Measurements from ENCODE around the gene TOR1A.

TOR1A gene

DNA sequence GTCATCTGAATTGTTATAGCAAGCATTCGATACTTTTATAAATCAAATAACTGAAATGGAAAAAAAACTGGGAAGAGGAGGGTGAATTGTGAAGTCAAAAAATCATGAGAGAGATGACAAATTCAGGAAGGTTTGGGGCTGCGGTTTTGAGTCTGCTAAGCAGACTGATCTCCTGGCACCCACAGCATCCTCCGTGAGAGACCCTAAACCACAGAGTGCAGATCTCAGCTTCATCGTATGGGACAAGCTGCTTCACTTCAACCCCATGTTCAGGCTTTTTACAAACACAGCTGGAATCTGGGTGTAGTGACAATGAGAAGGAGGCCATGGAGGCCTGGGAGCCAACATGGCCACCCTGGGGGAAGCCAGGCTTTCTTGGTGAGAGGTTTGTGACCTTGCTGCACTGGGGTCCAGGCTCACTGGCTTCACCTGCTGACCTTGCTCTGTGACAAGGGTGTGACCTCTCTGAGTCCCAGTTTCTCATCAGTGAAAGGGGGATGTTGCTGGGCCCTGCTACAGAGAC lies 30.7 kb upstream of the TOR1A start:
- in situ Hi-C loops (cut with MboI; ENCODE audit: low pct_unique_long_range_greater_than_20kb, low sequenced_read_pairs): no loop called here
- DNase-seq: no peak

DNA sequence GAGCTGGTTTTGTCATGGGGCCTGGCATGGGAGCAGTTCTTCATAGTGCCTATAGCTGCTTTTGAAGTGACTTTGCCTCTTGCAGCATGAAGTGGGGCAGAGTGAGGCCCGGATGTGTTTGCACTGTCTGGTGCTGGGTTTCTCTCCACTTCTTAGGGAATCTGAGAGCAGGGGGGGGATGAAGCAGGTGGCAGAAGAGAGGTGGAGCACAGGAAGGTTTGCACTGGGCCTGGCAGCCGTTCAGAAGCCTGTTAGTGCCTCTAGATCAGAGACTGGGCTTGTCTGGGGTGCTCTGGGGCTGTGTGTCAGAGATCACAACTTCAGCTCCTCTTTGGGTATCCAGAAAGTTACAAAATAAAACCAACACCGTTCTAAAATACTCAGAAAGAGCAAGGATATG lies 29.7 kb upstream of the TOR1A start:
- DNase-seq: no peak
- in situ Hi-C loops (cut with MboI; ENCODE audit: low pct_unique_long_range_greater_than_20kb, low sequenced_read_pairs): no loop called here

DNA sequence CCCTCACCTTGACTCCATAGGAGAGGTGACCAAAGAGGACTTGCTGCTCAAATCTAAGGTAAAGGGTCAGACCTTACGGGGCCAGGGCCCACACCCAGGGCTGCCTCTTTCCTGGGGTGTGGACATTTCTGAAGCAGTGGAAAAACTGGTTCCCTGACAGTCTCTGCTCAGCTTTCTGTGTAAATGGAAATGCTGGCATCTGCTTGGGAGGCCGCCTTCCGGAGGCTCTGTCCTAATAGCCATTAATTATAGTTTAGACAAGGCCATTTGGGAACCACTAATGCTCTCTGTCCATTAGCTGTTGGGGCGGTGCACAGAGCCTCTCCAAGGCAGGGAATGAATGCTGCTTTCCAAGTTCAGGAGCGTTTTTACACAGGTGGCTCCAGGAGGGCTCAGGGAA lies 28.6 kb upstream of the TOR1A start:
- in situ Hi-C loops (cut with MboI; ENCODE audit: low pct_unique_long_range_greater_than_20kb, low sequenced_read_pairs): no loop called here
- DNase-seq: no peak

DNA sequence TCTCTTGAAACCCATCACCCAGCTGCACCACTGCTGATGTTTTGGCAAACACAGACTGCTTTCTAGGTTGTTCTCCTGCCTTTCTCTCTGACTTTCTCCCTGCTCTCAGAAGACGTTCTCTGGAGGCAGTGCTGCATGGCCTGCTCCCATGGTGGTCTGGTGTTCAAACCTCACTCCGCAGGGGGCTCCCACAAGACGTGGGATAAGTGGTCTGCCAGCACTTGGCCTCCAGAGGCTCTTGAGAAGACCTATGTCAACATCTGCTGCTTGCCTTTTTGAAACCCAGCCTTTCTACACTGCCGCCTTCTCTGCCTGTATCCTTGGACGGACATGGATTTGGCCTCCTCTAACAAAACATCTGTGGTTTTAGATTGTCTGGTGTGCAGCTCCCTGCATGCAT lies 27.9 kb upstream of the TOR1A start:
- no peak for DNase-seq
- in situ Hi-C loops (cut with MboI; ENCODE audit: low pct_unique_long_range_greater_than_20kb, low sequenced_read_pairs): no loop called here

DNA sequence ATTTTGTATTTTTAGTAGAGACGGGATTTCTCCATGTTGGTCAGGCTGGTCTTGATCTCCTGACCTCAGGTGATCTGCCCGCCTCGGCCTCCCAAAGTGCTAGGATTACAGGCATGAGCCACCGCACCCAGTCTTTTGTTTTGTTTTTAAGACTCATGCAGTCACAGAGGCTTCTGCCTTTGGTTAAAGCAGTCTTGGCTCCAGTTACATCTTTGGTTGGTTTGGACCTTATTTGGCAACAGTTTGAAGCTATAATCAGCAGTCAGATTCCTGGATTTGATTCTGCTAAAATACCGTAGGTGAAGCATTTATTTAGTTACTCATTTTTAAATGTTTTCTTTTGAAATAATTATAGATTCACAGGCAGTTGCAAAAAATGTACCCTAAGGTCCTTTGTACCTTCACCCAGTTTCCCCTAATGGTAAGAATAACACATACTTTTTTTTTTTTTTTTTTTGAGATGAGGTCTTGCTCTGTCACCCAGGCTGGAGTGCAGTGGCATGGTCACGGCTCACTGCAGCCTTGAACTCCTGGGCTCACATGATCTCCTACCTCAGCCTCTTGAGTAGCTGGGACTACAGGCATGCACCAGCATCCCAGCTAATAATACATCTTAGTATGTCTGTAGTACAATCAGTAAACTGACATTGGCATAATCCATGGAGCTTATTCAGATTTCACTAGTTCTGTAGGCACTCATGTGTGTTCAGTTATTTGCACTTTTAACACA lies 27.1 kb upstream of the TOR1A start:
- DNase-seq: no peak
- in situ Hi-C loops (cut with MboI; ENCODE audit: low pct_unique_long_range_greater_than_20kb, low sequenced_read_pairs): no loop called here

DNA sequence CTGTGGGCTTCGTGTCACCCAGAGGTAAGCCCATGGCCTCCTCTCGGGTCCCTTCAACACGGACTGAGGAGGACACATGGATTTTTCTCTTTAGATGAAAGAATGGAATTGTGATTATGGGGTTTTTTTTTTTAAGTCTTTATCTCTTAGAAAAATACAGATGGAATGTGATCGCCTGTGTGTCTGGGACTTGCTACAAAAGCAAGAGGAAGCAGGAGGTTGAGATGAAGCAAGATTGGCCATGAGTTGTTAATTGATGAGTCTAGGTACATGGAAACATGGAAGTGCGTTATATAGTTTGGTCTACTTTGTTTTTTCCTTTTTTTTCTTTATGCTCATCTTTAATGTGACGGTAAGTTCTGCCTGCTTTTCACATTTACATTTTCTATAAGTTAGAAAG lies 26.0 kb upstream of the TOR1A start:
- no peak for DNase-seq
- in situ Hi-C loops (cut with MboI; ENCODE audit: low pct_unique_long_range_greater_than_20kb, low sequenced_read_pairs): no loop called here

DNA sequence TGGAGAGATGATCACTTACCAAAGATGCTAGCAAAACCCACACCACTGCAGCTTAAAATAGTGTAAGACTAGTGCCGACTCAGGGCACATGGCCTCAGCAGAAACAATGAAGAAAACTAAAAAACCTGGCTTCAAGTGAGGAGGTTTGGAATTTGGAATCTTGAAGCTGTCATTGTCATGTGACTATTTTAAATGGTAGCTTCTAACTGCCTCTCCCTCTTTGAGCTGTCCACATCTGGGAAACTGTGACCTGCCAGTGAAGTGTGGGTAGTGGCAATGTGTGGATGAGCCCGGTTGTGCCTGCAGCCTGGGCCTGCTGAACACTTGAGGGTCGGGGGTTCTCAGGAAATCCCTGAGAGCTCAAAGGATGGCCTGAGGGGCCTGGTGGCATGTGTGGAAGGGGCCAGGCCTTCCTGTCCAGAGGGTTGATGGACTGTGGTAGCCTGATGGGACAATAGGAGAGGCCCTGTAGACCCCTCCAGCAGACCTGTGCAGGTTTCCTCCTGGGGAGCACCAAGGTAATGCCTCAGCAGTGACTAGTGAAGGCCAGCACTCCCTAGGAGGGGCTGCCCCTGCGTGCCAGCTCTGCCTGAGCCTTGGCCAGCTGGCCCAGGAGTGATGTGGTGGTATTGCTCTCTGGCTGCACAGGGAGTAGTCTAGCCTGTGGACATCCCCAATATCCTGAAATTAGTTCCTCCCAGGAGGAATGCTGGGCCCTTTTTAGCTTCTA lies 24.9 kb upstream of the TOR1A start:
- DNase-seq: no peak
- in situ Hi-C loops (cut with MboI; ENCODE audit: low pct_unique_long_range_greater_than_20kb, low sequenced_read_pairs): no loop called here

DNA sequence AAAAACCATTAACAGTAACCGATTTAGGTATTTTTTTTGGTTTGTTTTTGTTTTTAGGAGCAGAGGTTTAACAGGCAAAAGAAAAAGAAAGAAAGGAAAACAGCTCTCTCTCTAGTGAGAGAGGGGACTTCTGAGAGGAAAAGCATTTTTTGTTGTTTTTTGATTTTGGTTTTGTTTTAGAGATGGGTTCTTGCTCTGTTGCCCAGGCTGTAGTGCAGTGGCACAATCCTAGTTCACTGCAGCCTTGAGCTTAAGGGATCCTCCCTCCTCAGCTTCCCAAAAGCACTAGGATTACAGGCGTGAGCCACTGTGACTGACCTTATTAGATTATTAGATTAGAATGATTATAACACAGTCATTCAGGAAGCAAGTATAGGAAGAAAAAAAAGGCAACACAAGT lies 21.4 kb upstream of the TOR1A start:
- no peak for DNase-seq
- in situ Hi-C loops (cut with MboI; ENCODE audit: low pct_unique_long_range_greater_than_20kb, low sequenced_read_pairs): no loop called here

DNA sequence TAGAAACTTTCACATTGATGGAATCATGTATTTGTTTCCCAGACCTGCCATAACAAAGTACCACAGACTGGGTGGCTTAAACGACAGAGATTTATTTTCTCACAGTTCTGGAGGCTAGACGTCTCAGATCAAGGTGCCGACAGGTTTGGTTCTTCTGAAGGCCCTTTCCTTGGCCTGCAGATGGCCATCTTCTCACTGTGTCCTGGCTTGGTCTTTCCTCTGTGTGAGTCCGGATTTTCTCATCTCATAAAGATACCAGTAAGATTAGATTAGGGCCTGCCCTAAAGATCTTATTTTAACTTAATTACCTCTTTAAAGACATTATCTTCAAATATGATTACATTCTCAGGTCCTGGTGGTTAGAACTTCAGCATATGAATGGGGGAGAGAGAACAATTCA lies 17.1 kb upstream of the TOR1A start:
- in situ Hi-C loops (cut with MboI; ENCODE audit: low pct_unique_long_range_greater_than_20kb, low sequenced_read_pairs): no loop called here
- no peak for DNase-seq

DNA sequence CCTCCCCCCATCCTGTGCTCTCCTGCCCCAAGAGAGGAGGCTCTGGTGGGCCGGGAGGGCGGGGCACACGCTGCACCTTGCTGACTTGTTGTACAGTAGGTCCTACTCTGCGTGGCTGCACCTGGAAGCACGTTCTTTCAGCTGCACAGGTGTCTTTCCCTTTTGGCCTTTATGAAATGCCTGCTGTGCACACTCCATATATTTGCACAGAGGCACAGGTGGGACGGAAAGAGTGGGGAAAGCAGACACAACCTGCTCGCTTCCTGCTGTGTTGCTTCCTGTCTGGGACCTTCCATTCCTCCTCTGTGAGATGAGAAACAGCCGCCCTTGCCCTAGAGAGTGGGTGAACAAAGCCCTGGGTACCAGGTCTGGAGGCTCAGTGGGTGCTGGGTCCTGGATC lies 16.1 kb upstream of the TOR1A start:
- in situ Hi-C loops (cut with MboI; ENCODE audit: low pct_unique_long_range_greater_than_20kb, low sequenced_read_pairs): no loop called here
- DNase-seq: no peak

DNA sequence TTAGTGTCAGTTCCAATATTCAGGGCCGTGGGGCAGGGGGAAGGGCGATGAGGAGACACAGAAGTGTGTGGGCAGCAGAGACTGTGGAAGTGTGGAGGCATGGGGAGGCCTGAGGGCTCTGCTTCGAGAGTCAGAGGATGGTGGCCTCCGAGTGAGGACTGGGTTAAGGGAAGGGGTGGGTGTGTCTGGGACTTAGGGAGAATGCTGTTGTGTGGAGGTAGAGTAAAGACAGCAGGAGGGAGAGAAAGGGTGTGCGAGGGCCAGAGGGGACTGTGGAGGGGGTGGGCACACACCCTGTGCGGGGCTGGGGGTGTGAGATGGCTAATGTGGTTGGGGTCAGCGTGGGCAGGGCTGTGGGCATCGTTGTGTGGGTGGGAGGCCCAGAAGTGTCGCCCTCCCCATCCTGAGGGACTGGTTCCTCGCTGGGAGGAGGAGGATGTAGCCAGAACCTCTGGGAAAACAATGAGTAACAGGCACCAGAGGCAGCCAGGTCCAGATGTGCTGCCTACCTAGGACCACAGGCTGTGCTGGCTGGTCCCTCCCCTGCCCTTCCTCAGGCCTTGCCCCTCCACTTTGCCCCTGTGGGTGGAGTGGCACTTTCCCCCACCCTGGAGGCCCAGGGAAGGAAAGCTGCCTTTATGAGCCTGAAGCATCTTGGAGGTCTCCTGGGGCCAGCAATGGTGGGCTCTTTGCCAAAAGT lies 15.5 kb upstream of the TOR1A start:
- DNase-seq: no peak
- in situ Hi-C loops (cut with MboI; ENCODE audit: low pct_unique_long_range_greater_than_20kb, low sequenced_read_pairs): no loop called here

DNA sequence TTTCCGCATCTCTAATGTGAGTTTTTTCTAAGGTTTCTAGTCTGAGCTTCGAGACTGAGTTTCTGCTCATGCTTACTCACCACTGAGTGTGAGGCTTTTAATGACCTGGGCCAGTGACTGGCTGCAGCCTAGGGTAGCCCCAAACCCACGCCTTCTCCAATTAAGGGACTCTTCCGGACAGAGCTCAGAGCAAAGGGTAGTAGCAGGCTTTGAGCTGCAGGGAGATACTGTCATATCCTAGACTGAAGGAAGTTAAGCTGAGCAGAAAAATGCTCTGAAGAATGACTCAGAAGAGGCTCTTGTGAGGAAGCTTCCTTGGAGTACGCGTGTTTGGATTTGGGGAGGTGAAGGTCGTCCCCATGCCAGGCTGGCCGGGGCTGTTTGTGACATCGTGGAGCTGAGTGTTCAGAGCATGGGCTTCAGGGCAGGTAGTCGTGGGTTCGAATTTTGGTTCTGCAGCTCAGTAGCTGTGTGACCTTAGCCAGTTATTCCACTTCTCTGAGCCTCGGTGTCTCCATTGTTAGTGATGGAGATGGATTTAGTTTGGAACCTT lies 14.8 kb upstream of the TOR1A start:
- peak; percentile 31 for DNase-seq
- in situ Hi-C loops (cut with MboI; ENCODE audit: low pct_unique_long_range_greater_than_20kb, low sequenced_read_pairs): no loop called here

DNA sequence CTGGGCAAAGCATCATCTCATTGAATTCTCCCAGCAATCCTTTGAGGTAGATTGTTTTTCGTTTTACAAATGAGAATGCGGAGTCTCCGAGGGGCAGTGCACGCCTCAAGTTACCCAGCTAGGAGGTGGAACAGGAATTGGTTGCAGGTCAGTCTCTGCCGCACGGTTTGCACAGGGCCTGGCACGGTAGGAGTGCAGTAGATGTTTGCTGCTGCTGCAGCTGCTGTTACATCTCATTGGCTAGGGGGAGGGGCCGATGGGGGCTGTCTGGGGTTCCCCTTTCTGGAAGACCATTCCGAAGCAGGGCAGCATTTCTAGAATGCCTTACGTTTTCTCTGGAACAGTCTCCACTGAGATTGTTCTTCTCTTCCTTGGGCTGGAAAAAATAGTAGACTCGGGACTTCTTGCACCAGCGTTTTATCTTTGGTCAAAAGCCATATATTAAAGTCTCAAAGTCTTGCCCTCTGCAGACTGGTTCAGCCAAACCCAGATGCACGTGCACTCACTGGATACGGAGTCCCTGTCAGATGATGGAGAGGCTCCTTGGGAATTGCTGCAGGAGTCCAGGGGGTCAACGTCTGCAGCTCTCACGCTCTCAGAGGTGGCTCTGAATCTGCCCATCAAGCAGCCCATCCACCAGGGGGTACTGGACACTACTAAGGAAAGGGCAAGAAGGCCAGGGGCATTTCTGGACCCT lies 12.5 kb upstream of the TOR1A start:
- in situ Hi-C loops (cut with MboI; ENCODE audit: low pct_unique_long_range_greater_than_20kb, low sequenced_read_pairs): no loop called here
- DNase-seq: peak; percentile 48

DNA sequence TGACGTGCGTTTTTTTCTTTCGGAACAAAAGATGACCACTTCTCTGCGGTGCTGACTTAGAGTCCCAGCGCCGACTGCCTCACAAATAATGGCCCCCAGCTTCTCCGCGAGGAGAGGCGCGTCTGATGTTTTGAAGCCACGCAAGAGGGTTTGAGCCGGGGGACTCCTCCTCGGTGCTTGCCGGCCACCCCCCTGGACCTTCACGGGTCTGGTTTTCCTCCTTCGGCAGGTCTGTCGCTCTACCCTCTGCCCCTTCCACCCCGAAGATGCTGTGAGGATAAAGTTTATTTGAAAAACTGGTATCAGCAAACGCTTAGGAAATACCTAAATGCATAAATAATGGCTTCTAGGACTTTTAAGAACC lies 11.9 kb upstream of the TOR1A start:
- no peak for DNase-seq

DNA sequence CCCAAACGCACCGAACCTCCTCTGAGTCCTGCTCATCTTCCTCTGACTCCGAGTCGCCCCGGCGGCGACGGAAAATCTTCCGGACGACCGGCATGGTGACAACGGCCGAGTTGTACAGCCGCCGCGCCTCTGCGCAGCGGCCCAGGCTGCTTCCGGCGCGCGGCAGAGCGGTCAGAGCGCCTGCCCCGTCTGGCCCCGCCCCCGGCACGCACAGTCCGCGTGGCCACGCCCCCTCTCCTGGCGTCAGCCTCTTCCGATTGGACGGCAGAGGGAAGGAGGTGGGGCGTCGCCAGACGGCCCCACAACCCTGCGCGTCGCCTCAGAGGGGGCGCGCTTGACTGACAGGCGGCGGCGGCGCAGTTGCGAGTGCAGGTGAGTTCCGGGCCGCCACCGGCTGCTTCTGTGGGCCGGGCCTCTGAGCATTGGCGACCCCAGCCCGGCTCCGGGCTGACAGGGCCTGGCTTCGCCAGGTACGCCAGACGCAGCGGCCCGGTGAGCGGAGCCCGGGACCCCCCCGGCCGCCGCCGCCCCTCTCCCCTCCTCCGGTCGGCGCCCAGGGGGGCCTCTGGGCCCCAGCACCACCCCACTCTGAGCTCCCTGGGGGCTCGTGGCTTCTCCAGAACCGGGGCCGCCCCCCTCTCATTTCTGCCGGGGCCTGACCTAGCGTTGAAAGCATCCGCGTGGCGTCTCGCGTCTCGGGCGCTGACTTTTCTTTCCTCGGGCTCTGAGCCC lies 11.4 kb upstream of the TOR1A start, which contains the start of the genes C9orf78 and USP20:
Gene C9orf78 (minus strand): TSS at position 148 of the 732 bp plus-strand sequence. CDS start 54 bp downstream, at position 94.
Gene USP20 (plus strand): TSS at position 331 of the 732 bp plus-strand sequence. CDS start 17,098 bp downstream, outside the sequence.
- DNase-seq: peak; percentile 93
- in situ Hi-C loops (cut with MboI; ENCODE audit: low pct_unique_long_range_greater_than_20kb, low sequenced_read_pairs): no loop called here

More for the DNA sequence above, 11.9 kb upstream of the TOR1A start:
- in situ Hi-C loops (cut with MboI; ENCODE audit: low pct_unique_long_range_greater_than_20kb, low sequenced_read_pairs): no loop called here

DNA sequence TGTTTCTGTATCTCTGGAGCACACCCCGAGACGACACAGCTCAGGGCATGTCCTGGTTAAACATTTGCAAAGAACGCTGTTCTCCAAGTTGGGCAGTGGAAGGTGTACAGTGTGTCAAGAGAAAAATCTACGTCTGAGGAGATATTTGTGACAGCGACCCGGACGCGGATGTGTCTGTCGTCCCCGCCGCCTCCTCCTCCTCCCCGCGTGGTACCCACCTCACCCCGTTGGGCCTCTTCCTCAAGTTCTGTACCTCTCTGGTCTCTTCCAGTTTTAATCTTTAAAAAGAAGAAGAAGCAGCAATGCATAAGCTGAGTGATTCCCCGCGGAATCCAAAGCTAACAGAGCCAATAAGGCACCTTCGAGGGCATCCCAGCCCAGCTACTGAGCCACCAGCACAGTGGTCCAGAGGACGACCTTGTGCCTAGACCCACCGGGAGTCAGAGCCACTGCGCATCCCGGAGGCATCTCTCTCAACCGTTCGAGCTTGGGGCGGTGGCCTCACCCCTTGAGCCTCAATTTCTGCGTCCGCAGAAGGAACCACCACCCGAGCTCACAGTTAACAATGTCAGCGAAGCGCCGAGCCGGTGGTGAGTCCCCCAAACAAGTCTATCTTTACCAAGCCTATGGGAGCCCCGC lies 10.7 kb upstream of the TOR1A start:
- no peak for DNase-seq
- in situ Hi-C loops (cut with MboI; ENCODE audit: low pct_unique_long_range_greater_than_20kb, low sequenced_read_pairs): no loop called here

DNA sequence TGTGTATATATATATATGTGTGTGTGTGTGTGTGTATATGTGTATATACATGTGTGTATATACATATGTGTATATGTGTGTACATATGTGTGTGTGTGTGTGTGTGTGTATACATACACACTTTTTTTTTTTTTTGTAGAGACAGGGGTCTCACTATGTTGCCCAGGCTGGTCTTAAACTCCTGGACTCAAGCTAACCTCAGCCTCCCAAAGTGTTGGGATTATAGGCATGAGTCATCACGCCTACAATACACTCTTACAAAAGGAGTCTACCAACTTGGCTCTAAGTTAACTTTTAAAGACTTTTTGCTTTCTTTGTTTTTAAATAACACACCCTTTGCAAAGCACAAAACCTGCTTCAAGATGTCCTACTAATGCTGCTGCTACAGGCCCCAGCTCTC lies 9.0 kb upstream of the TOR1A start:
- no peak for DNase-seq
- in situ Hi-C loops (cut with MboI; ENCODE audit: low pct_unique_long_range_greater_than_20kb, low sequenced_read_pairs): no loop called here

DNA sequence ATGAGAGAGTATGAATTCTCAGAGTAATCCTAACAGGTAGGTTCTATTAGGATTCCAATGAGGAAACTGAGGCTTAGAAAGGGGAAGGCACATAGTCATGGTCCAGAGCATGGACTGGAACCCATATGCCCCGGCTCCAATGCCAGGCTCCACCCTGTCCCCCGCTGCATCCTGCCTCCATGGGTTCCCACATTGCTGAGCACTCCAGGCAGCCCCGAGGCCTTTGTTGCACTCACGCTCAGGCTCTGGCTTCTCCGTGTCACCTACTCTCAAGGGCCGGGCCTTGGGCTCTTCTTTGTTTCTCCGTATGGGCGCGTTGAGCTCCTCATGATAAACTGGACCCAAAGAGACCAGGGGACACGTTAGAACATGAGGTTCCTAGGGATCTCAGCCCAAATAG lies 5.0 kb upstream of the TOR1A start:
- no peak for DNase-seq
- in situ Hi-C loops (cut with MboI; ENCODE audit: low pct_unique_long_range_greater_than_20kb, low sequenced_read_pairs): no loop called here

Measured in KBM-7 (cell line).